ENCODE measurements around the gene ADAMTS18. TPM values are rescaled to one million over a fixed set of nuclear protein-coding genes. Genes with fewer than 3 reads are reported as not detected.
A peak's percentile ranks its signal among the peaks of the same experiment; 100 is the strongest.

ADAMTS18 gene
- total and polyA plus RNA-seq, 2 experiments from 2014 or later: 2.7 to 5.5 TPM

GRCh38 chr16:77452243-77452642 is 17.4 kb upstream of the ADAMTS18 start:
- H4K20me1 ChIP-seq (ENCODE audit: insufficient read depth, poor library complexity, severe bottlenecking): no peaks in the 10 kb centered on the region
- no peaks in the 10 kb centered on the region for H3K9me2 ChIP-seq (replicated peaks; ENCODE audit: insufficient read depth)
- no peak for DNase-seq (ENCODE audit: low spot score)
- no peak overlapping the region for H3K4me2 ChIP-seq
- peaks cover 10% of the 10 kb centered on the region for H3K4me1 ChIP-seq (ENCODE audit: insufficient read depth)
- H3K36me3 ChIP-seq (replicated peaks; ENCODE audit: insufficient read depth, low read depth): no peaks in the 10 kb centered on the region
- H2AFZ ChIP-seq: no peak overlapping the region
- H3K4me3 ChIP-seq: no peak overlapping the region
- no peak overlapping the region for H3K27ac ChIP-seq
- TF ChIP-seq EZH2 (IDR thresholded peaks at IDR 0.05; ENCODE audit: borderline replicate concordance): no peak
- TF ChIP-seq CTCF (IDR thresholded peaks at IDR 0.05; ENCODE audit: poor library complexity): no peak
- TF ChIP-seq EZH2phosphoT487 (IDR thresholded peaks at IDR 0.05; ENCODE audit: low read depth, severe bottlenecking, unreplicated experiment): no peak
- no peaks in the 10 kb centered on the region for H3K9me3 ChIP-seq (ENCODE audit: low read depth)
- no peaks in the 10 kb centered on the region for H3K27me3 ChIP-seq
- WGBS (ENCODE audit: low lambda C conversion rate, missing lambda C conversion rate): 95% methylated on average over 3 of the region's 3 CpGs
- H3K79me2 ChIP-seq: no peaks in the 10 kb centered on the region

GRCh38 chr16:77450790-77451487 is 16.1 kb upstream of the ADAMTS18 start:
- H3K36me3 ChIP-seq (replicated peaks; ENCODE audit: insufficient read depth, low read depth): no peaks in the 10 kb centered on the region
- DNase-seq (ENCODE audit: low spot score): peak; percentile 30

GRCh38 chr16:77449208-77449607 is 14.4 kb upstream of the ADAMTS18 start:
- H3K79me2 ChIP-seq: no peaks in the 10 kb centered on the region
- no peak overlapping the region for H3K27ac ChIP-seq
- H3K4me2 ChIP-seq: no peak overlapping the region
- no peaks in the 10 kb centered on the region for H4K20me1 ChIP-seq (ENCODE audit: insufficient read depth, poor library complexity, severe bottlenecking)
- H3K9me3 ChIP-seq (ENCODE audit: low read depth): no peaks in the 10 kb centered on the region
- H3K4me1 ChIP-seq (ENCODE audit: insufficient read depth): peaks cover 10% of the 10 kb centered on the region
- no peak for TF ChIP-seq EZH2 (IDR thresholded peaks at IDR 0.05; ENCODE audit: borderline replicate concordance)
- no peak for TF ChIP-seq EZH2phosphoT487 (IDR thresholded peaks at IDR 0.05; ENCODE audit: low read depth, severe bottlenecking, unreplicated experiment)
- TF ChIP-seq CTCF (IDR thresholded peaks at IDR 0.05; ENCODE audit: poor library complexity): no peak
- H3K4me3 ChIP-seq: no peak overlapping the region
- no peaks in the 10 kb centered on the region for H3K36me3 ChIP-seq (replicated peaks; ENCODE audit: insufficient read depth, low read depth)
- no peak overlapping the region for H2AFZ ChIP-seq
- no peak for DNase-seq (ENCODE audit: low spot score)
- H3K9me2 ChIP-seq (replicated peaks; ENCODE audit: insufficient read depth): no peaks in the 10 kb centered on the region
- H3K27me3 ChIP-seq: peaks cover 5% of the 10 kb centered on the region

More at GRCh38 chr16:77450790-77451487, 16.1 kb upstream of the ADAMTS18 start:
- Histone ChIP-seq H3K9me2 (replicated peaks; ENCODE audit: insufficient read depth) (no peaks in the 10 kb centered on the region), H3K79me2 (no peaks in the 10 kb centered on the region), H4K20me1 (ENCODE audit: insufficient read depth, poor library complexity, severe bottlenecking) (no peaks in the 10 kb centered on the region), H3K4me1 (ENCODE audit: insufficient read depth) (peaks cover 10% of the 10 kb centered on the region), H3K27ac (no peak overlapping the region), H3K4me2 (no peak overlapping the region), H3K9me3 (ENCODE audit: low read depth) (no peaks in the 10 kb centered on the region), H2AFZ (no peak overlapping the region), H3K4me3 (no peak overlapping the region), H3K27me3 (peaks cover 5% of the 10 kb centered on the region)
- no peak for TF ChIP-seq EZH2phosphoT487 (IDR thresholded peaks at IDR 0.05; ENCODE audit: low read depth, severe bottlenecking, unreplicated experiment)
- TF ChIP-seq EZH2 (IDR thresholded peaks at IDR 0.05; ENCODE audit: borderline replicate concordance): no peak
- no peak for TF ChIP-seq CTCF (IDR thresholded peaks at IDR 0.05; ENCODE audit: poor library complexity)
- 52% methylated on average over 5 of the region's 5 CpGs for WGBS (ENCODE audit: low lambda C conversion rate, missing lambda C conversion rate)

Data from hepatocyte (in vitro differentiated cells).